BLaER1 treated with 17β-estradiol and CSF1 and Interleukin-3, amounts not matched to agents 10 nM and 100 nM (cell line): ENCODE results near the gene LTB4R.

Experiments
- H3K27ac ChIP-seq, 11 experiments: shearing (Covaris generic); formaldehyde crosslinking; 2 replicates each; pipeline ENCODE4 v1.8.1; 2022
- H3K27me3 ChIP-seq, 11 experiments: shearing (Covaris generic); formaldehyde crosslinking; 2 replicates each; pipeline ENCODE4 v1.8.1; 2022
- H3K36me3 ChIP-seq, 11 experiments: shearing (Covaris generic); formaldehyde crosslinking; 2 replicates each; pipeline ENCODE4 v1.8.1; 2022
- H3K4me1 ChIP-seq, 10 experiments: shearing (Covaris generic); formaldehyde crosslinking; 2 replicates each; pipeline ENCODE4 v1.8.1; 2022
- H3K4me2 ChIP-seq, 11 experiments: shearing (Covaris generic); formaldehyde crosslinking; 2 replicates each; pipeline ENCODE4 v1.8.1; 2022
- H3K4me3 ChIP-seq, 10 experiments: shearing (Covaris generic); formaldehyde crosslinking; 2 replicates each; pipeline ENCODE4 v1.8.1; 2022
- H3K9ac ChIP-seq, 11 experiments: shearing (Covaris generic); formaldehyde crosslinking; 2 replicates each; pipeline ENCODE4 v1.8.1; 2022
- H3K9me3 ChIP-seq, 11 experiments: shearing (Covaris generic); formaldehyde crosslinking; replicated peaks in 1 of 11; 2 replicates each; pipeline ENCODE4 v1.8.1; 2022
- H4K20me1 ChIP-seq, 11 experiments: shearing (Covaris generic); formaldehyde crosslinking; 2 replicates each; pipeline ENCODE4 v1.8.1; 2022
- Cebpa-rat ChIP-seq, 11 experiments: shearing (Covaris generic); IDR thresholded peaks; 2 replicates each; pipeline ENCODE4 v1.8.1; 2022

Gene LTB4R

GRCh38 chr14:24335461-24336171 lies 24.3 kb downstream of the LTB4R start:
- peaks cover 0 to 40% (median 11%) of the 10 kb centered on the region in 11 experiments; a peak in 10 of 22 replicates for H4K20me1 ChIP-seq
- H3K9ac ChIP-seq: no peak overlapping the region
- H3K36me3 ChIP-seq: peaks cover 0 to 21% (median 0%) of the 10 kb centered on the region in 11 experiments; a peak in 5 of 22 replicates
- peaks cover 0 to 15% (median 6%) of the 10 kb centered on the region in 11 experiments; a peak in 6 of 22 replicates for H3K9me3 ChIP-seq
- peak overlapping the region in 2 of 10 experiments; percentile 19 to 44; a peak in 3 of 20 replicates for H3K4me3 ChIP-seq
- peaks cover 79 to 98% (median 90%) of the 10 kb centered on the region in 11 experiments for H3K27me3 ChIP-seq
- H3K4me1 ChIP-seq: peaks cover 61 to 82% (median 70%) of the 10 kb centered on the region in 10 experiments
- TF ChIP-seq Cebpa-rat (IDR thresholded peaks at IDR 0.05): no peak
- H3K27ac ChIP-seq: no peak overlapping the region
- H3K4me2 ChIP-seq: peak overlapping the region; percentile 43 to 96 (median 91)

GRCh38 chr14:24337144-24337823 lies 26.0 kb downstream of the LTB4R start:
- peaks cover 78 to 96% (median 90%) of the 10 kb centered on the region in 11 experiments for H3K27me3 ChIP-seq
- H3K4me2 ChIP-seq: peak overlapping the region in 1 of 11 experiments; percentile 90; a peak in 1 of 22 replicates
- no peak for TF ChIP-seq Cebpa-rat (IDR thresholded peaks at IDR 0.05)
- H3K4me3 ChIP-seq: no peak overlapping the region
- H3K4me1 ChIP-seq: peaks cover 50 to 65% (median 58%) of the 10 kb centered on the region in 10 experiments
- no peak overlapping the region for H3K27ac ChIP-seq
- peaks cover 0 to 40% (median 11%) of the 10 kb centered on the region in 11 experiments; a peak in 10 of 22 replicates for H4K20me1 ChIP-seq
- peaks cover 0 to 21% (median 0%) of the 10 kb centered on the region in 11 experiments; a peak in 5 of 22 replicates for H3K36me3 ChIP-seq
- H3K9me3 ChIP-seq: peaks cover 0 to 15% (median 6%) of the 10 kb centered on the region in 11 experiments; a peak in 6 of 22 replicates
- H3K9ac ChIP-seq: no peak overlapping the region

DNA sequence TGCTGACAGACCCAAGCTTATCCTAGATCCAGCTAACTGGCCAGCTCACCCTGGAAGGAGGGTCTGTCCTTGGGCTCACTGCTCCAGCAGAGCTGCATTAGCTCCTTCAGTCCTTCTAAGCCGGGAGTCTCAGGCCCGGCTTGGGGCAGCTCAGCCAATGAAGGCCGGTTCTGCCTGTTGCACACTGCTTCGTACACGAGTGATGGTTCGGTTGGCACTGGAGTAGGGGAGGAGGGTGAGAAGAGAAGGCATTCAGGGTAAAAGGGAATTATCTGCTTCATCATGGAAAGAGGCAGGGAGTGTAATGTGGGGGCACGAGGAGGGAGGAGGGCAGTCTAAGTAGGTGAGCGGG lies 26.5 kb downstream of the LTB4R start:
- Histone ChIP-seq H3K4me2 (peak overlapping the region in 3 of 11 experiments; percentile 89 to 94 (median 92); a peak in 3 of 22 replicates), H3K4me3 (no peak overlapping the region), H3K9me3 (peaks cover 0 to 15% (median 6%) of the 10 kb centered on the region in 11 experiments; a peak in 6 of 22 replicates), H3K9ac (no peak overlapping the region), H3K27ac (no peak overlapping the region), H3K27me3 (peaks cover 73 to 91% (median 85%) of the 10 kb centered on the region in 11 experiments), H3K36me3 (peaks cover 0 to 21% (median 0%) of the 10 kb centered on the region in 11 experiments; a peak in 5 of 22 replicates), H4K20me1 (peaks cover 0 to 34% (median 11%) of the 10 kb centered on the region in 11 experiments; a peak in 10 of 22 replicates), H3K4me1 (peaks cover 45 to 60% (median 53%) of the 10 kb centered on the region in 10 experiments)
- TF ChIP-seq Cebpa-rat (IDR thresholded peaks at IDR 0.05): no peak

GRCh38 chr14:24338843-24339242 lies 27.5 kb downstream of the LTB4R start:
- Histone ChIP-seq H3K27ac (no peak overlapping the region), H3K4me1 (peaks cover 34 to 52% (median 44%) of the 10 kb centered on the region in 10 experiments), H3K9ac (peak overlapping the region in 6 of 11 experiments; percentile 53 to 77 (median 64); a peak in 7 of 22 replicates), H3K4me3 (peak overlapping the region; percentile 49 to 72 (median 62); a peak in 19 of 20 replicates), H3K4me2 (peak overlapping the region; percentile 72 to 94 (median 89)), H3K36me3 (peaks cover 0 to 21% (median 0%) of the 10 kb centered on the region in 11 experiments; a peak in 5 of 22 replicates), H3K27me3 (peaks cover 63 to 80% (median 75%) of the 10 kb centered on the region in 11 experiments), H4K20me1 (peaks cover 0 to 31% (median 9%) of the 10 kb centered on the region in 11 experiments; a peak in 9 of 22 replicates), H3K9me3 (peaks cover 0 to 15% (median 6%) of the 10 kb centered on the region in 11 experiments; a peak in 6 of 22 replicates)
- no peak for TF ChIP-seq Cebpa-rat (IDR thresholded peaks at IDR 0.05)

DNA sequence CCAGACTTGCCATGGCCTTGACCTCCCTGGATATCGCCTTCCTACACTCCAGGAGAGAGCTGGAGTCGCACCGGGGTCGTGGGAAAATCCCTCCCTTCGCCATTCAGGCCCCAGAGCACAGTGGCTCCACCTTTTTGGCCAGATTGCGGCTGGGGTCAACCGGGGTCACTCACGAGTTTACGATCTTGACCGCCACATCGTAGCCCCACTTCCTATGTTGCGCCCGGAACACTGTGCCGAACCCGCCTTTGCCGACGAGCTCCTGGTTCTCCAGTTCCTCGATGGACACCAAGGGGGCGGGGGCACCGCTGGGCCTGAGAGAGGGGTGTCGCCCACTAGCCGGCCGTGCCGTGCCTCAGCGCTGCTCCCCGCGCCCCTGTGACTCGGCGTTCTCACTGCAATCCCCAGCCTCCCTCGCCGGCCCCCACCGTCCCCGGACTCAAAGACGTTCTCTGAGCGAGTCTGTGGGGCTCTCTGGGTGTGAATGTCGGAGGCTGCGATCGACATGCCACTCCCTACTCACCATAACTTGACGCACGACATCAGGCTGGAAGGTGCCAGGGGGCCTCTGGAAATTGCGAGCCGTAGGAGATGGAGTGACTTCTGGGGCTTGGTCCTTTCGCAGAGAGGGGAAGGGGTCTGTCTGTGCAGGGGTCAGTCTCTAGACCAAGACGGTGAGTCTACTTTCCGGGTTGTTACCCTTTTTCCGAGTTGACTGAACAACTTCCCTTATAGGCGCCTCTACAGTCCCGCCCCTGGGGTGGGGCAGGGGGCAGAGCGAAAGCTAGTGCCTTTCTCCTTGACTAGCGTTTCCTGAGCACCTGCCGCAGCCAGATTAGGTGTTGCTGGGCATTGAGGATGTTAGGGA lies 28.2 kb downstream of the LTB4R start, which contains the start of gene RIPK3:
Gene RIPK3 (minus strand): TSS at position 708 of the 868 bp plus-strand sequence. CDS start 165 bp downstream, at position 543.
- no peak for TF ChIP-seq Cebpa-rat (IDR thresholded peaks at IDR 0.05)
- H3K27ac ChIP-seq: peak within 1 kb of the TSS in 7 of 11 experiments; percentile 32 to 67 (median 59); a peak in 11 of 22 replicates
- H3K4me2 ChIP-seq: peak within 1 kb of the TSS; percentile 72 to 94 (median 89)
- peaks cover 0 to 21% (median 0%) of the 10 kb centered on the region in 11 experiments; a peak in 5 of 22 replicates for H3K36me3 ChIP-seq
- peaks cover 28 to 48% (median 37%) of the 10 kb centered on the region in 10 experiments for H3K4me1 ChIP-seq
- H3K9me3 ChIP-seq: peaks cover 0 to 15% (median 6%) of the 10 kb centered on the region in 11 experiments; a peak in 6 of 22 replicates
- H4K20me1 ChIP-seq: peaks cover 0 to 24% (median 4%) of the 10 kb centered on the region in 11 experiments; a peak in 8 of 22 replicates
- H3K4me3 ChIP-seq: peak within 1 kb of the TSS; percentile 49 to 72 (median 62)
- peaks cover 56 to 73% (median 68%) of the 10 kb centered on the region in 11 experiments for H3K27me3 ChIP-seq
- peak within 1 kb of the TSS; percentile 39 to 77 (median 59); a peak in 21 of 22 replicates for H3K9ac ChIP-seq

DNA sequence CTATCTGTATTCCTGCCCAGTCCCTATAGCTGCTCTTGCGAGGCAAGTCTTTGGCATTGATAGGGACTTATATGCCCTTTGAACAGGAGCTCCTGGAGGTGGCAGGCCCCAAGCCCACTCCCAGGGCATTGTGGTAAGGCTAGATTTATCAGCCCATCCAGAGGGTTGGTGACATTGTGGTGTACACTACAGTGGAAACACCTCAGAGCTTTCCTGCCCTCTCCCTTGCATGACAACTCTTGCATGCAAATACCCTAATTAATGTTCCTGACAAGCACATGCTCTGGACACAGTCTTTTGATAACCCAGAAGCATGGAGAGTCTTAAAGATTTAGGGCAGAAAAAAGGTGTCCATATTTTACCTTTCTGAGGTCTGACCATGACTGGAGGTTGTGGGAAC lies 29.3 kb downstream of the LTB4R start:
- Histone ChIP-seq H3K36me3 (peaks cover 0 to 21% (median 0%) of the 10 kb centered on the region in 11 experiments; a peak in 5 of 22 replicates), H3K4me2 (peak overlapping the region in 1 of 11 experiments; percentile 92; a peak in 1 of 22 replicates), H3K4me1 (peaks cover 17 to 37% (median 26%) of the 10 kb centered on the region in 10 experiments), H3K9ac (no peak overlapping the region), H3K4me3 (no peak overlapping the region), H4K20me1 (peaks cover 0 to 13% (median 0%) of the 10 kb centered on the region in 11 experiments; a peak in 4 of 22 replicates), H3K9me3 (peaks cover 0 to 15% (median 6%) of the 10 kb centered on the region in 11 experiments; a peak in 6 of 22 replicates), H3K27me3 (peaks cover 45 to 62% (median 57%) of the 10 kb centered on the region in 11 experiments), H3K27ac (no peak overlapping the region)
- no peak for TF ChIP-seq Cebpa-rat (IDR thresholded peaks at IDR 0.05)

GRCh38 chr14:24342889-24343288 lies 31.6 kb downstream of the LTB4R start:
- Histone ChIP-seq H3K4me2 (no peak overlapping the region), H3K9ac (no peak overlapping the region), H4K20me1 (no peaks in the 10 kb centered on the region; a peak in 1 of 22 replicates), H3K27me3 (peaks cover 22 to 40% (median 34%) of the 10 kb centered on the region in 11 experiments), H3K9me3 (peaks cover 0 to 15% (median 6%) of the 10 kb centered on the region in 11 experiments; a peak in 6 of 22 replicates), H3K27ac (no peak overlapping the region), H3K4me1 (peaks cover 11 to 24% (median 16%) of the 10 kb centered on the region in 10 experiments; a peak in 14 of 20 replicates), H3K4me3 (no peak overlapping the region), H3K36me3 (peaks cover 0 to 4% (median 0%) of the 10 kb centered on the region in 11 experiments; a peak in 2 of 22 replicates)
- TF ChIP-seq Cebpa-rat (IDR thresholded peaks at IDR 0.05): no peak
